ENCODE data around the gene FBRSL1. TPM values are rescaled to one million over a fixed set of nuclear protein-coding genes. Genes with fewer than 3 reads are reported as not detected.

FBRSL1 gene
- total RNA-seq, 1 donor from 2014 or later: 43.8 TPM

- Mint-ChIP-seq H3K27ac (ENCODE audit: unreplicated experiment) (no peak overlapping the region), H3K4me3 (ENCODE audit: unreplicated experiment) (no peak overlapping the region), H3K9me3 (ENCODE audit: unreplicated experiment) (peaks cover 4% of the 10 kb centered on the region), H3K36me3 (ENCODE audit: low read depth, unreplicated experiment) (no peaks in the 10 kb centered on the region), H3K4me1 (ENCODE audit: low read depth, unreplicated experiment) (peaks cover 3% of the 10 kb centered on the region), H3K27me3 (ENCODE audit: low read depth, unreplicated experiment) (peaks cover 19% of the 10 kb centered on the region)
- Histone ChIP-seq H3K4me1 (ENCODE audit: insufficient read depth, low read length) (peaks cover 7% of the 10 kb centered on the region), H4K20me1 (ENCODE audit: insufficient read depth, low read length) (no peaks in the 10 kb centered on the region), H3K27me3 (ENCODE audit: insufficient read depth, low read length) (peaks cover 3% of the 10 kb centered on the region), H3K9ac (ENCODE audit: low read length) (no peak overlapping the region), H3K36me3 (ENCODE audit: insufficient read depth, low read length) (no peaks in the 10 kb centered on the region), H3K79me2 (ENCODE audit: insufficient read depth, low read length) (no peaks in the 10 kb centered on the region), H3K27ac (ENCODE audit: low read depth, low read length) (no peak overlapping the region), H2AFZ (ENCODE audit: low read depth, low read length) (no peak overlapping the region), H3K9me3 (ENCODE audit: insufficient read depth, low read depth, low read length) (no peaks in the 10 kb centered on the region), H3K4me3 (ENCODE audit: insufficient read depth, low read depth, low read length) (no peak overlapping the region), H3K4me2 (ENCODE audit: low read length) (no peak overlapping the region)
- DNase-seq (ENCODE audit: low read depth) (no peak), FAIRE-seq (no peak)
- TF ChIP-seq EZH2 (IDR thresholded peaks at IDR 0.05; ENCODE audit: insufficient read depth, low read length): no peak
- TF ChIP-seq CTCF (IDR thresholded peaks at IDR 0.05; ENCODE audit: insufficient read depth, low read depth, low read length): no peak
Observed at GRCh38 chr12:132470397-132470796, 19.6 kb upstream of the FBRSL1 start.

- Mint-ChIP-seq H3K27me3 (ENCODE audit: low read depth, unreplicated experiment) (peaks cover 22% of the 10 kb centered on the region), H3K27ac (ENCODE audit: unreplicated experiment) (no peak overlapping the region), H3K4me3 (ENCODE audit: unreplicated experiment) (no peak overlapping the region), H3K4me1 (ENCODE audit: low read depth, unreplicated experiment) (peaks cover under 1% of the 10 kb centered on the region), H3K9me3 (ENCODE audit: unreplicated experiment) (peaks cover 6% of the 10 kb centered on the region), H3K36me3 (ENCODE audit: low read depth, unreplicated experiment) (no peaks in the 10 kb centered on the region)
- no peak for FAIRE-seq
- no peaks in the 10 kb centered on the region for H3K9me3 ChIP-seq (ENCODE audit: insufficient read depth, low read depth, low read length)
- H3K79me2 ChIP-seq (ENCODE audit: insufficient read depth, low read length): no peaks in the 10 kb centered on the region
- H3K4me1 ChIP-seq (ENCODE audit: insufficient read depth, low read length): no peaks in the 10 kb centered on the region
- H3K9ac ChIP-seq (ENCODE audit: low read length): no peak overlapping the region
- no peak overlapping the region for H3K4me3 ChIP-seq (ENCODE audit: insufficient read depth, low read depth, low read length)
- H3K27me3 ChIP-seq (ENCODE audit: insufficient read depth, low read length): peaks cover 3% of the 10 kb centered on the region
- H3K36me3 ChIP-seq (ENCODE audit: insufficient read depth, low read length): no peaks in the 10 kb centered on the region
- H3K27ac ChIP-seq (ENCODE audit: low read depth, low read length): no peak overlapping the region
- H3K4me2 ChIP-seq (ENCODE audit: low read length): no peak overlapping the region
- no peak for TF ChIP-seq EZH2 (IDR thresholded peaks at IDR 0.05; ENCODE audit: insufficient read depth, low read length)
- no peak for TF ChIP-seq CTCF (IDR thresholded peaks at IDR 0.05; ENCODE audit: insufficient read depth, low read depth, low read length)
- no peaks in the 10 kb centered on the region for H4K20me1 ChIP-seq (ENCODE audit: insufficient read depth, low read length)
- no peak overlapping the region for H2AFZ ChIP-seq (ENCODE audit: low read depth, low read length)
- DNase-seq (ENCODE audit: low read depth): no peak
Observed at GRCh38 chr12:132471011-132471857, 18.7 kb upstream of the FBRSL1 start.

DNA sequence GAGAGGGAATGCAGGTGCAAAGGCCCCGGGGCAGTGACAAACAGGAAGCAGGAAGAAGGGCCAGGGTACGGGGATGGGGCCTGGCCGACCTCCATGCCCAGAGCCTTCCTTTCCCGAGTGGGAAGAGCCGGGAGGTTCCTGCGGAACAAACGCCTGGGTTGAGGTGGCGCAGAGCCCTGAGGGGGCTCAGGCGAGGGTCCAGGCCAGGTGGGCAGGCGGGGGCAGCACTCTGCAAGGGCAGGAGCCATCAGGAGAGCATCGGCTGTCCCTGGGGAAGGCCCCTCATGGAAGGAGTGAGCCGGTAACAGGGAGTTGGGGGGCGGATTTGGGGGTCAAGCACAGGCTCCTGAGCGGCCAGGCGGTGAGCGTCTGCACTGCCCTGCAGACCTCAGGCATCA is 18.1 kb upstream of the FBRSL1 start:
- H3K9me3 ChIP-seq (ENCODE audit: insufficient read depth, low read depth, low read length): no peaks in the 10 kb centered on the region
- FAIRE-seq: no peak
- H3K36me3 ChIP-seq (ENCODE audit: insufficient read depth, low read length): no peaks in the 10 kb centered on the region
- H3K79me2 ChIP-seq (ENCODE audit: insufficient read depth, low read length): no peaks in the 10 kb centered on the region
- Mint-ChIP-seq H3K9me3 (ENCODE audit: unreplicated experiment) (peaks cover 6% of the 10 kb centered on the region), H3K4me3 (ENCODE audit: unreplicated experiment) (no peak overlapping the region), H3K27me3 (ENCODE audit: low read depth, unreplicated experiment) (peaks cover 22% of the 10 kb centered on the region), H3K36me3 (ENCODE audit: low read depth, unreplicated experiment) (no peaks in the 10 kb centered on the region), H3K4me1 (ENCODE audit: low read depth, unreplicated experiment) (no peaks in the 10 kb centered on the region), H3K27ac (ENCODE audit: unreplicated experiment) (no peak overlapping the region)
- H3K4me2 ChIP-seq (ENCODE audit: low read length): no peak overlapping the region
- H3K27ac ChIP-seq (ENCODE audit: low read depth, low read length): no peak overlapping the region
- no peaks in the 10 kb centered on the region for H4K20me1 ChIP-seq (ENCODE audit: insufficient read depth, low read length)
- DNase-seq (ENCODE audit: low read depth): no peak
- H3K4me3 ChIP-seq (ENCODE audit: insufficient read depth, low read depth, low read length): no peak overlapping the region
- H3K9ac ChIP-seq (ENCODE audit: low read length): no peak overlapping the region
- no peaks in the 10 kb centered on the region for H3K4me1 ChIP-seq (ENCODE audit: insufficient read depth, low read length)
- H2AFZ ChIP-seq (ENCODE audit: low read depth, low read length): no peak overlapping the region
- no peak for TF ChIP-seq CTCF (IDR thresholded peaks at IDR 0.05; ENCODE audit: insufficient read depth, low read depth, low read length)
- no peak for TF ChIP-seq EZH2 (IDR thresholded peaks at IDR 0.05; ENCODE audit: insufficient read depth, low read length)
- H3K27me3 ChIP-seq (ENCODE audit: insufficient read depth, low read length): peaks cover 3% of the 10 kb centered on the region

Measured in astrocyte (in vitro differentiated cells and primary cell).